ENCODE results near the gene VAC14.

VAC14 gene

GRCh38 chr16:70754851-70755600 lies 45.9 kb downstream of the VAC14 start:
- no peaks in the 10 kb centered on the region for H3K4me1 ChIP-seq (ENCODE audit: control insufficient read depth, low read depth, low read length)
- no peak for DNase-seq
- H3K23ac ChIP-seq (ENCODE audit: low read length): no peak overlapping the region
- no peak overlapping the region for H3K18ac ChIP-seq (ENCODE audit: low read length)
- H3K27ac ChIP-seq (ENCODE audit: low read depth, low read length): no peak overlapping the region
- H3K56ac ChIP-seq (ENCODE audit: low read length): no peak overlapping the region
- H3K27me3 ChIP-seq (ENCODE audit: insufficient read depth, low read length, poor library complexity): no peaks in the 10 kb centered on the region
- H3K4me3 ChIP-seq (ENCODE audit: low read length): no peak overlapping the region
- H3K79me2 ChIP-seq (ENCODE audit: control insufficient read depth, insufficient read depth, low read length): no peaks in the 10 kb centered on the region
- no peak overlapping the region for H4K5ac ChIP-seq (ENCODE audit: low read length)
- no peak overlapping the region for H4K8ac ChIP-seq (ENCODE audit: low read depth, low read length)
- no peak overlapping the region for H2BK120ac ChIP-seq (ENCODE audit: low read depth, low read length)
- no peak overlapping the region for H2AK5ac ChIP-seq (ENCODE audit: low read length)
- no peaks in the 10 kb centered on the region for H3K36me3 ChIP-seq (ENCODE audit: control insufficient read depth, insufficient read depth, low read length)
- WGBS (ENCODE audit: extremely low coverage, insufficient coverage, low lambda C conversion rate): no CpG with 5 or more reads among the region's 12 CpGs
- H2BK5ac ChIP-seq (ENCODE audit: low read length): no peak overlapping the region
- no peaks in the 10 kb centered on the region for H3K79me1 ChIP-seq (ENCODE audit: low read length)
- no peak overlapping the region for H2BK15ac ChIP-seq (replicated peaks; ENCODE audit: low read depth)
- H3K4ac ChIP-seq (ENCODE audit: low read depth, low read length): no peak overlapping the region
- no peak overlapping the region for H3K4me2 ChIP-seq (ENCODE audit: low read length)
- no peak overlapping the region for H3K9ac ChIP-seq (ENCODE audit: low read length)

GRCh38 chr16:70754371-70754770 lies 46.6 kb downstream of the VAC14 start:
- Histone ChIP-seq H3K23ac (ENCODE audit: low read length) (no peak overlapping the region), H2BK120ac (ENCODE audit: low read depth, low read length) (no peak overlapping the region), H2BK5ac (ENCODE audit: low read length) (no peak overlapping the region), H3K56ac (ENCODE audit: low read length) (no peak overlapping the region), H4K8ac (ENCODE audit: low read depth, low read length) (no peak overlapping the region), H3K36me3 (ENCODE audit: control insufficient read depth, insufficient read depth, low read length) (no peaks in the 10 kb centered on the region), H3K27ac (ENCODE audit: low read depth, low read length) (no peak overlapping the region), H2BK15ac (replicated peaks; ENCODE audit: low read depth) (no peak overlapping the region), H3K79me1 (ENCODE audit: low read length) (no peaks in the 10 kb centered on the region), H4K5ac (ENCODE audit: low read length) (no peak overlapping the region), H3K18ac (ENCODE audit: low read length) (no peak overlapping the region), H3K4me2 (ENCODE audit: low read length) (no peak overlapping the region), H3K9ac (ENCODE audit: low read length) (no peak overlapping the region), H3K4me3 (ENCODE audit: low read length) (no peak overlapping the region), H3K4me1 (ENCODE audit: control insufficient read depth, low read depth, low read length) (no peaks in the 10 kb centered on the region), H3K4ac (ENCODE audit: low read depth, low read length) (no peak overlapping the region), H3K79me2 (ENCODE audit: control insufficient read depth, insufficient read depth, low read length) (no peaks in the 10 kb centered on the region), H3K27me3 (ENCODE audit: insufficient read depth, low read length, poor library complexity) (no peaks in the 10 kb centered on the region), H2AK5ac (ENCODE audit: low read length) (no peak overlapping the region)
- WGBS (ENCODE audit: extremely low coverage, insufficient coverage, low lambda C conversion rate): 100% methylated on average over 1 of the region's 11 CpGs
- no peak for DNase-seq

GRCh38 chr16:70753694-70754325 lies 47.1 kb downstream of the VAC14 start:
- no peak overlapping the region for H4K5ac ChIP-seq (ENCODE audit: low read length)
- no peaks in the 10 kb centered on the region for H3K79me1 ChIP-seq (ENCODE audit: low read length)
- H3K4me2 ChIP-seq (ENCODE audit: low read length): no peak overlapping the region
- H3K27me3 ChIP-seq (ENCODE audit: insufficient read depth, low read length, poor library complexity): no peaks in the 10 kb centered on the region
- no peak overlapping the region for H2BK120ac ChIP-seq (ENCODE audit: low read depth, low read length)
- H3K27ac ChIP-seq (ENCODE audit: low read depth, low read length): no peak overlapping the region
- H3K9ac ChIP-seq (ENCODE audit: low read length): no peak overlapping the region
- H3K36me3 ChIP-seq (ENCODE audit: control insufficient read depth, insufficient read depth, low read length): no peaks in the 10 kb centered on the region
- no CpG with 5 or more reads among the region's 8 CpGs for WGBS (ENCODE audit: extremely low coverage, insufficient coverage, low lambda C conversion rate)
- H3K23ac ChIP-seq (ENCODE audit: low read length): no peak overlapping the region
- H2AK5ac ChIP-seq (ENCODE audit: low read length): no peak overlapping the region
- H2BK5ac ChIP-seq (ENCODE audit: low read length): no peak overlapping the region
- no peak overlapping the region for H3K4me3 ChIP-seq (ENCODE audit: low read length)
- no peaks in the 10 kb centered on the region for H3K4me1 ChIP-seq (ENCODE audit: control insufficient read depth, low read depth, low read length)
- no peak overlapping the region for H3K56ac ChIP-seq (ENCODE audit: low read length)
- no peak overlapping the region for H3K4ac ChIP-seq (ENCODE audit: low read depth, low read length)
- no peaks in the 10 kb centered on the region for H3K79me2 ChIP-seq (ENCODE audit: control insufficient read depth, insufficient read depth, low read length)
- H3K18ac ChIP-seq (ENCODE audit: low read length): no peak overlapping the region
- H4K8ac ChIP-seq (ENCODE audit: low read depth, low read length): no peak overlapping the region
- H2BK15ac ChIP-seq (replicated peaks; ENCODE audit: low read depth): no peak overlapping the region
- DNase-seq: no peak

GRCh38 chr16:70753228-70753627 lies 47.7 kb downstream of the VAC14 start:
- no peak overlapping the region for H4K5ac ChIP-seq (ENCODE audit: low read length)
- no peaks in the 10 kb centered on the region for H3K79me1 ChIP-seq (ENCODE audit: low read length)
- H2AK5ac ChIP-seq (ENCODE audit: low read length): no peak overlapping the region
- no peak overlapping the region for H2BK15ac ChIP-seq (replicated peaks; ENCODE audit: low read depth)
- no peaks in the 10 kb centered on the region for H3K79me2 ChIP-seq (ENCODE audit: control insufficient read depth, insufficient read depth, low read length)
- no peak overlapping the region for H3K4me2 ChIP-seq (ENCODE audit: low read length)
- no peak overlapping the region for H3K18ac ChIP-seq (ENCODE audit: low read length)
- WGBS (ENCODE audit: extremely low coverage, insufficient coverage, low lambda C conversion rate): no CpG with 5 or more reads among the region's 6 CpGs
- H3K9ac ChIP-seq (ENCODE audit: low read length): no peak overlapping the region
- no peak overlapping the region for H2BK120ac ChIP-seq (ENCODE audit: low read depth, low read length)
- no peak overlapping the region for H3K4ac ChIP-seq (ENCODE audit: low read depth, low read length)
- H3K23ac ChIP-seq (ENCODE audit: low read length): no peak overlapping the region
- DNase-seq: no peak
- H3K27ac ChIP-seq (ENCODE audit: low read depth, low read length): no peak overlapping the region
- H3K27me3 ChIP-seq (ENCODE audit: insufficient read depth, low read length, poor library complexity): no peaks in the 10 kb centered on the region
- no peak overlapping the region for H3K56ac ChIP-seq (ENCODE audit: low read length)
- no peak overlapping the region for H2BK5ac ChIP-seq (ENCODE audit: low read length)
- H3K4me1 ChIP-seq (ENCODE audit: control insufficient read depth, low read depth, low read length): no peaks in the 10 kb centered on the region
- no peak overlapping the region for H4K8ac ChIP-seq (ENCODE audit: low read depth, low read length)
- no peaks in the 10 kb centered on the region for H3K36me3 ChIP-seq (ENCODE audit: control insufficient read depth, insufficient read depth, low read length)
- no peak overlapping the region for H3K4me3 ChIP-seq (ENCODE audit: low read length)

- Histone ChIP-seq H2AK5ac (ENCODE audit: low read length) (no peak overlapping the region), H3K79me1 (ENCODE audit: low read length) (no peaks in the 10 kb centered on the region), H3K18ac (ENCODE audit: low read length) (no peak overlapping the region), H2BK15ac (replicated peaks; ENCODE audit: low read depth) (no peak overlapping the region), H4K5ac (ENCODE audit: low read length) (no peak overlapping the region), H4K8ac (ENCODE audit: low read depth, low read length) (no peak overlapping the region), H3K4ac (ENCODE audit: low read depth, low read length) (no peak overlapping the region), H3K23ac (ENCODE audit: low read length) (no peak overlapping the region), H3K36me3 (ENCODE audit: control insufficient read depth, insufficient read depth, low read length) (no peaks in the 10 kb centered on the region), H2BK120ac (ENCODE audit: low read depth, low read length) (no peak overlapping the region), H3K9ac (ENCODE audit: low read length) (no peak overlapping the region), H3K4me1 (ENCODE audit: control insufficient read depth, low read depth, low read length) (no peaks in the 10 kb centered on the region), H3K79me2 (ENCODE audit: control insufficient read depth, insufficient read depth, low read length) (no peaks in the 10 kb centered on the region), H3K4me2 (ENCODE audit: low read length) (no peak overlapping the region), H3K27ac (ENCODE audit: low read depth, low read length) (no peak overlapping the region), H2BK5ac (ENCODE audit: low read length) (no peak overlapping the region), H3K4me3 (ENCODE audit: low read length) (no peak overlapping the region), H3K27me3 (ENCODE audit: insufficient read depth, low read length, poor library complexity) (no peaks in the 10 kb centered on the region), H3K56ac (ENCODE audit: low read length) (no peak overlapping the region)
- no CpG with 5 or more reads among the region's 10 CpGs for WGBS (ENCODE audit: extremely low coverage, insufficient coverage, low lambda C conversion rate)
- no peak for DNase-seq
Measured at GRCh38 chr16:70752426-70752825, 48.5 kb downstream of the VAC14 start.

All from mesendoderm (in vitro differentiated cells).